ENCODE measurements around the gene DARS1.
A peak's percentile ranks its signal among the peaks of the same experiment; 100 is the strongest.

Gene DARS1

GRCh38 chr2:135874777-135875365 is 110.6 kb downstream of the DARS1 start:
- Histone ChIP-seq H3K4me3 (ENCODE audit: low read depth, low read length) (peak overlapping the region; percentile 69), H3K9me3 (no peaks in the 10 kb centered on the region), H3K36me3 (peaks cover 9% of the 10 kb centered on the region; the same call in 1 of the 2 replicates), H3K4me1 (no peaks in the 10 kb centered on the region), H3K27me3 (no peaks in the 10 kb centered on the region)
- no peak for TF ChIP-seq CTCF (IDR thresholded peaks at IDR 0.05; ENCODE audit: low read depth, low read length)
- DNase-seq, result no peak

GRCh38 chr2:135870571-135870970 is 114.9 kb downstream of the DARS1 start:
- no peak for TF ChIP-seq CTCF (IDR thresholded peaks at IDR 0.05; ENCODE audit: low read depth, low read length)
- Histone ChIP-seq H3K27me3 (no peaks in the 10 kb centered on the region), H3K9me3 (no peaks in the 10 kb centered on the region), H3K4me3 (ENCODE audit: low read depth, low read length) (no peak overlapping the region), H3K36me3 (peaks cover 26% of the 10 kb centered on the region), H3K4me1 (no peaks in the 10 kb centered on the region)
- DNase-seq, result no peak

- H3K36me3 ChIP-seq, result peaks cover 25% of the 10 kb centered on the region
- no peak overlapping the region for H3K4me3 ChIP-seq (ENCODE audit: low read depth, low read length)
- no peaks in the 10 kb centered on the region for H3K27me3 ChIP-seq
- H3K9me3 ChIP-seq, result no peaks in the 10 kb centered on the region
- H3K4me1 ChIP-seq, result no peaks in the 10 kb centered on the region
- TF ChIP-seq CTCF (IDR thresholded peaks at IDR 0.05; ENCODE audit: low read depth, low read length), result no peak
- DNase-seq, result no peak
Observed at GRCh38 chr2:135863233-135863632, 122.2 kb downstream of the DARS1 start.

GRCh38 chr2:135862718-135863117 is 122.7 kb downstream of the DARS1 start:
- peaks cover 21% of the 10 kb centered on the region for H3K36me3 ChIP-seq
- no peak overlapping the region for H3K4me3 ChIP-seq (ENCODE audit: low read depth, low read length)
- no peak for TF ChIP-seq CTCF (IDR thresholded peaks at IDR 0.05; ENCODE audit: low read depth, low read length)
- no peaks in the 10 kb centered on the region for H3K27me3 ChIP-seq
- H3K9me3 ChIP-seq, result no peaks in the 10 kb centered on the region
- no peak for DNase-seq
- H3K4me1 ChIP-seq, result no peaks in the 10 kb centered on the region
